ENCODE data around the gene AP3M1. TPM values are rescaled to one million over a fixed set of nuclear protein-coding genes. Genes with fewer than 3 reads are reported as not detected.

Gene AP3M1
- 55.9 and 61.7 TPM in 2 replicates for total RNA-seq

GRCh38 chr10:74150204-74150989 is at the start of gene AP3M1:
AP3M1 (minus strand) TSS chr10:74150828; CDS start chr10:74138379, 12,449 bp downstream.
- H3K27ac Mint-ChIP-seq = no peak within 1 kb of the TSS
- intact Hi-C loops (cut with micrococcal nuclease) = loop anchor here (1.0 kb wide), 2 partner anchors 10 to 1060 kb away; partner anchors contain the start of gene VDAC2

DNA sequence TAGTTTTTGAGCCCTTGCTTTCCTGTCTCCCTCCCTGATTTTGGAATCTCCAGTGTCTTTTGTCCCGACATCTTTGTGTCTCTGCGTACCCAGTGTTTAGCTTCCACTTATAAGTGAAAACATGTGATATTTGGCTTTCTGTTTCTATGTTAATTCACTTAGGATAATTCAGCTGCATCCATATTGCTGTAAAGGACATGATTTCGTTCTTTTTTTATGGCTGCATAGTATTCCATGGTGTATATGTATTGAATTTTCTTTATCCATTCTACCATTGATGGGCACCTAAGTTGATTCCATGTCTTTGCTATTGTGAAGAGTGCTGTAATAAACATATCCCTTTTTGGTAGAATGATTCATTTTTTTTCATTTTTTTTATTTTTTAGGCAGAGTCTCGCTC is 48.7 kb upstream of the AP3M1 start:
- H3K4me3 Mint-ChIP-seq = no peak overlapping the region
- POLR2A ChIA-PET = interaction anchor here (0.6 kb wide), 1 partner anchor 690 kb away, joined by 5 read pairs; no protein-coding TSS in a partner anchor

More at GRCh38 chr10:74150204-74150989, at the start of gene AP3M1:
- H3K4me3 Mint-ChIP-seq = no peak within 1 kb of the TSS
- H3K4me1 Mint-ChIP-seq = peaks cover 59% of the 10 kb centered on the region
- ATAC-seq (ENCODE audit: low read depth) = peak; percentile 60
- H3K9me3 Mint-ChIP-seq = no peaks in the 10 kb centered on the region
- peak; percentile 69 for DNase-seq
- no peaks in the 10 kb centered on the region for H3K27me3 Mint-ChIP-seq
- TF ChIP-seq, protein P1, sequence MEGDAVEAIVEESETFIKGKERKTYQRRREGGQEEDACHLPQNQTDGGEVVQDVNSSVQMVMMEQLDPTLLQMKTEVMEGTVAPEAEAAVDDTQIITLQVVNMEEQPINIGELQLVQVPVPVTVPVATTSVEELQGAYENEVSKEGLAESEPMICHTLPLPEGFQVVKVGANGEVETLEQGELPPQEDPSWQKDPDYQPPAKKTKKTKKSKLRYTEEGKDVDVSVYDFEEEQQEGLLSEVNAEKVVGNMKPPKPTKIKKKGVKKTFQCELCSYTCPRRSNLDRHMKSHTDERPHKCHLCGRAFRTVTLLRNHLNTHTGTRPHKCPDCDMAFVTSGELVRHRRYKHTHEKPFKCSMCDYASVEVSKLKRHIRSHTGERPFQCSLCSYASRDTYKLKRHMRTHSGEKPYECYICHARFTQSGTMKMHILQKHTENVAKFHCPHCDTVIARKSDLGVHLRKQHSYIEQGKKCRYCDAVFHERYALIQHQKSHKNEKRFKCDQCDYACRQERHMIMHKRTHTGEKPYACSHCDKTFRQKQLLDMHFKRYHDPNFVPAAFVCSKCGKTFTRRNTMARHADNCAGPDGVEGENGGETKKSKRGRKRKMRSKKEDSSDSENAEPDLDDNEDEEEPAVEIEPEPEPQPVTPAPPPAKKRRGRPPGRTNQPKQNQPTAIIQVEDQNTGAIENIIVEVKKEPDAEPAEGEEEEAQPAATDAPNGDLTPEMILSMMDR (IDR thresholded peaks at IDR 0.05) = no peak
- peaks cover 23% of the 10 kb centered on the region for H3K36me3 Mint-ChIP-seq (ENCODE audit: low read depth)
- ChIA-PET CTCF (interaction anchor here (0.7 to 2.0 kb wide), 9 partner anchors 16 to 94 kb away, joined by 3 to 22 read pairs (median 5); no protein-coding TSS in a partner anchor), POLR2A (interaction anchor here (0.6 to 4.5 kb wide), 23 partner anchors 12 to 1080 kb away, joined by 3 to 57 read pairs (median 4); partner anchors contain the start of genes CAMK2G, SAMD8 and VCL)

DNA sequence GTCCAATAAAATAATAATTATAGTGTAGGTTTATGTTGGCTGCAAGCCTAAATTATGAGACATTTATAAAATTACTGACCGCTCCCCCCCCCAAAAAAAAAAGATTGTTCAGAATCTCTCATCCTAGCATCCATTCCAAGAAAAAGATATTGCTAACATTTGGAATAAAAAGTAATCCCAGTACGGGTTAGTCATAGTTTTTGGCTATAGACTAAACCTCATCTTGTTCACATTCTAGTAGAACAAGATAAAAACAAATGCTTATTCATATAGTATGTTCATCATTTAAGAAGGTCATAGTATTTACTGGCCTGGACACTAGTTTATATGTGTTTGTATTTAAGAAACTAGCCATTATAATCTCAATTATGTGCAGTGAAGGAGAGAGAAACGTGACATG is 44.4 kb upstream of the AP3M1 start:
- no peak overlapping the region for H3K27ac Mint-ChIP-seq
- ChIA-PET CTCF (no interaction called here), POLR2A (no interaction called here)
- ATAC-seq (ENCODE audit: low read depth) (no peak), DNase-seq (no peak)
- peaks cover 68% of the 10 kb centered on the region for H3K4me1 Mint-ChIP-seq
- intact Hi-C loops (cut with micrococcal nuclease) = loop anchor here (5.0 kb wide), 1 partner anchor 32 kb away; no protein-coding TSS in a partner anchor
- H3K27me3 Mint-ChIP-seq = no peaks in the 10 kb centered on the region
- TF ChIP-seq, protein P1 (IDR thresholded peaks at IDR 0.05) = no peak
- peaks cover 2% of the 10 kb centered on the region for H3K9me3 Mint-ChIP-seq
- no peak overlapping the region for H3K4me3 Mint-ChIP-seq
- H3K36me3 Mint-ChIP-seq (ENCODE audit: low read depth) = peaks cover 6% of the 10 kb centered on the region

More for the DNA sequence above, 48.7 kb upstream of the AP3M1 start:
- intact Hi-C loops (cut with micrococcal nuclease) = no loop called here
- Mint-ChIP-seq H3K36me3 (ENCODE audit: low read depth) (peaks cover 25% of the 10 kb centered on the region), H3K27me3 (no peaks in the 10 kb centered on the region), H3K9me3 (no peaks in the 10 kb centered on the region), H3K27ac (no peak overlapping the region), H3K4me1 (peaks cover 30% of the 10 kb centered on the region)
- ATAC-seq (ENCODE audit: low read depth) (no peak), DNase-seq (no peak)
- CTCF ChIA-PET = no interaction called here
- TF ChIP-seq, protein P1 (IDR thresholded peaks at IDR 0.05) = no peak

- Mint-ChIP-seq H3K9me3 (peaks cover 2% of the 10 kb centered on the region), H3K27me3 (no peaks in the 10 kb centered on the region), H3K27ac (peak overlapping the region; percentile 31), H3K36me3 (ENCODE audit: low read depth) (peaks cover 4% of the 10 kb centered on the region), H3K4me3 (no peak overlapping the region), H3K4me1 (peaks cover 72% of the 10 kb centered on the region)
- TF ChIP-seq, protein P1 (IDR thresholded peaks at IDR 0.05) = no peak
- no peak for ATAC-seq (ENCODE audit: low read depth)
- POLR2A ChIA-PET = interaction anchor here (1.1 to 1.8 kb wide), 2 partner anchors 17 to 19 kb away, joined by 3 to 4 read pairs; no protein-coding TSS in a partner anchor
- intact Hi-C loops (cut with micrococcal nuclease) = loop anchor here (5.0 kb wide), 1 partner anchor 33 kb away; no protein-coding TSS in a partner anchor
- CTCF ChIA-PET = no interaction called here
- DNase-seq = no peak
These were observed 43.9 kb upstream of the AP3M1 start for GRCh38 chr10:74194545-74194944.

DNA sequence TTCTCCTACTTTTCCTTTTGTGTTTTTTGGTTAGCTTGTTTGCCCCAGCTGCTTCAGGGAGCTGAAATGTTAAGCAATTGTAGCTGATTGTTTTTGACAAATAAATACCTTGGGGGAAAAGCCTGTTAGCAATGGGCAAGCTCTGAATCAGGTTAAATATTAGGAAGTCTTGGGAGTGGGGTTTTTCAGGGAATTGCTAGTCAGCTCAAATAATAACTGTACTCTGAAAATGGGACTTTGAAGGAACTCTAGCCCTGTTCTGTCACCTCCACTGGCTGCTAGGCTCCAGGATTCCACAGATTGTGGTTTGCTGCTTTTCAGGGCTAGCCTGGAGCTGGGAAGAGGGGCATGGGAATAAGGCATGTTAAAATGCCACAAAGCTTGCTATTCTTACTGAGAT is 39.9 kb upstream of the AP3M1 start:
- intact Hi-C loops (cut with micrococcal nuclease) = loop anchor here (1.0 to 5.0 kb wide), 4 partner anchors 8 to 39 kb away; partner anchors contain the start of gene ADK
- ATAC-seq (ENCODE audit: low read depth) (no peak), DNase-seq (no peak)

More for the DNA sequence above, 39.9 kb upstream of the AP3M1 start:
- CTCF ChIA-PET = interaction anchor here (1.0 to 1.5 kb wide), 4 partner anchors 22 to 53 kb away, joined by 3 to 7 read pairs (median 4); no protein-coding TSS in a partner anchor
- Mint-ChIP-seq H3K4me3 (peak overlapping the region; percentile 67), H3K27ac (peak overlapping the region; percentile 92), H3K36me3 (ENCODE audit: low read depth) (no peaks in the 10 kb centered on the region), H3K9me3 (peaks cover 2% of the 10 kb centered on the region), H3K4me1 (peaks cover 80% of the 10 kb centered on the region), H3K27me3 (no peaks in the 10 kb centered on the region)
- POLR2A ChIA-PET = interaction anchor here (0.6 to 4.3 kb wide), 8 partner anchors 10 to 405 kb away, joined by 3 to 38 read pairs (median 6); partner anchors contain the start of genes ADK, AP3M1 and ZSWIM8
- TF ChIP-seq, protein P1 (IDR thresholded peaks at IDR 0.05) = no peak
